ENCODE results near the gene PREX1. TPM values are rescaled to one million over a fixed set of nuclear protein-coding genes. Genes with fewer than 3 reads are reported as not detected.

PREX1 gene
- total RNA-seq, 2 donors from 2014 or later, result 11.5 to 21.7 TPM

DNA sequence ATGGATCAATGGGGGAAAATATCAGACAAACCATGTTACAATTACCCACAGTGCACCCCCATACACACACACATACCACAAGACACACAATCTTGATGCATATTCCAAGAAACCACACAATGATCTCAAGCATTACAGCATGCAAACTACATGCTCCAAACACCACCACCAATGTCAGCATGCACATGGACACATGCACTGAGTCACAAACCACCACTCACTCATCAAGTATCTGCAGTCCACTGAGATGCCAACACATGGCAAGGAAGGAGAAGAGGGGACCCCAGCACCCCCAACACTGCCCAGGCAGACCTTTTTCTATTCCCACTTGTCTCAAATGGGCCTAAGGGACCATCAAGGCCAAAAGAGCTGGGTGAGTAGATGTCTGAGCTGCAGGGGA lies 91.6 kb downstream of the PREX1 start:
- TF ChIP-seq, protein P1, sequence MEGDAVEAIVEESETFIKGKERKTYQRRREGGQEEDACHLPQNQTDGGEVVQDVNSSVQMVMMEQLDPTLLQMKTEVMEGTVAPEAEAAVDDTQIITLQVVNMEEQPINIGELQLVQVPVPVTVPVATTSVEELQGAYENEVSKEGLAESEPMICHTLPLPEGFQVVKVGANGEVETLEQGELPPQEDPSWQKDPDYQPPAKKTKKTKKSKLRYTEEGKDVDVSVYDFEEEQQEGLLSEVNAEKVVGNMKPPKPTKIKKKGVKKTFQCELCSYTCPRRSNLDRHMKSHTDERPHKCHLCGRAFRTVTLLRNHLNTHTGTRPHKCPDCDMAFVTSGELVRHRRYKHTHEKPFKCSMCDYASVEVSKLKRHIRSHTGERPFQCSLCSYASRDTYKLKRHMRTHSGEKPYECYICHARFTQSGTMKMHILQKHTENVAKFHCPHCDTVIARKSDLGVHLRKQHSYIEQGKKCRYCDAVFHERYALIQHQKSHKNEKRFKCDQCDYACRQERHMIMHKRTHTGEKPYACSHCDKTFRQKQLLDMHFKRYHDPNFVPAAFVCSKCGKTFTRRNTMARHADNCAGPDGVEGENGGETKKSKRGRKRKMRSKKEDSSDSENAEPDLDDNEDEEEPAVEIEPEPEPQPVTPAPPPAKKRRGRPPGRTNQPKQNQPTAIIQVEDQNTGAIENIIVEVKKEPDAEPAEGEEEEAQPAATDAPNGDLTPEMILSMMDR (IDR thresholded peaks at IDR 0.05), result no peak
- Histone ChIP-seq H3K9me3 (no peaks in the 10 kb centered on the region), H3K27me3 (no peaks in the 10 kb centered on the region), H3K36me3 (no peaks in the 10 kb centered on the region), H3K27ac (no peak overlapping the region), H3K4me1 (peaks cover 0 to 19% of the 10 kb centered on the region in 2 donors), H3K4me3 (no peak overlapping the region)
- DNase-seq (ENCODE audit: low spot score), result no peak

- Histone ChIP-seq H3K36me3 (no peaks in the 10 kb centered on the region), H3K4me3 (no peak overlapping the region), H3K27me3 (no peaks in the 10 kb centered on the region), H3K27ac (no peak overlapping the region), H3K4me1 (peaks cover 0 to 19% of the 10 kb centered on the region in 2 donors), H3K9me3 (no peaks in the 10 kb centered on the region)
- DNase-seq (ENCODE audit: low spot score), result no peak
- TF ChIP-seq, protein P1 (IDR thresholded peaks at IDR 0.05), result no peak
These were observed 92.7 kb downstream of the PREX1 start for GRCh38 chr20:48735112-48735511.

DNA sequence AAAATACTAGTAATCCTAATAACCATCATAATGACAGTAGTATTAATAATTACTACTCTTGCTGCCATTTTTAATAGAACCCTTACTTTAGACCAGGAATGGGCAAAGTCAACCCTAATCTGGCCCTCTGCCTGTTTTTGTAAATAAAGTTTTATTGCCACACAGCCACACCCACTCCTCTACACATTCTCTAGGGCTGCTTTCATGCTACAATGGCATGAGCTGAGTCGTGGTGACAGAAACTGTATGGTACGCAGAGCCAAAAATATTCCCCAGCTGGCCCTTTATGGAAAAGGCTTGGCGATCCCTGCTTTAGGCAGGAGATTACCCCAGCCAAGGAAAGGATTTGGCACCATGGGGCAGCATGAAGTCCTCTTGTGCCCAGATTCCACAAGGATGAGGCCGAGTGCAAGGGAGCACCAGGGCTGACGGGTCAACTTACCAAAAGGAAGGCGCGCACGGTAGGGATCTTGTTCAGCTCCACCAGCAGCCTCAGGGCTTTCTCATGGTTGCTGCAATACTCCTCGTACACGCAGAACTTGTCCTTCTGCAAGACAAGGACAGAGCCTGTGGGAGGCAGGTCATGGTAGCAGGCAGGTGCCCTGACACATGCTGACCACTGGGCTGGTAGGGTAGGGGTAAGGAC lies 93.6 kb downstream of the PREX1 start:
- DNase-seq (ENCODE audit: low spot score), result no peak
- H3K4me1 ChIP-seq, result peaks cover 0 to 19% of the 10 kb centered on the region in 2 donors
- H3K27me3 ChIP-seq, result no peaks in the 10 kb centered on the region
- H3K4me3 ChIP-seq, result no peak overlapping the region
- TF ChIP-seq, protein P1 (IDR thresholded peaks at IDR 0.05), result no peak
- H3K27ac ChIP-seq, result no peak overlapping the region
- no peaks in the 10 kb centered on the region for H3K36me3 ChIP-seq
- no peaks in the 10 kb centered on the region for H3K9me3 ChIP-seq

GRCh38 chr20:48733296-48733790 lies 94.5 kb downstream of the PREX1 start:
- no peaks in the 10 kb centered on the region for H3K36me3 ChIP-seq
- DNase-seq (ENCODE audit: low spot score), result no peak
- no peaks in the 10 kb centered on the region for H3K27me3 ChIP-seq
- no peak overlapping the region for H3K27ac ChIP-seq
- no peaks in the 10 kb centered on the region for H3K9me3 ChIP-seq
- TF ChIP-seq, protein P1 (IDR thresholded peaks at IDR 0.05), result no peak
- H3K4me3 ChIP-seq, result no peak overlapping the region
- peaks cover 0 to 11% of the 10 kb centered on the region in 2 donors for H3K4me1 ChIP-seq

DNA sequence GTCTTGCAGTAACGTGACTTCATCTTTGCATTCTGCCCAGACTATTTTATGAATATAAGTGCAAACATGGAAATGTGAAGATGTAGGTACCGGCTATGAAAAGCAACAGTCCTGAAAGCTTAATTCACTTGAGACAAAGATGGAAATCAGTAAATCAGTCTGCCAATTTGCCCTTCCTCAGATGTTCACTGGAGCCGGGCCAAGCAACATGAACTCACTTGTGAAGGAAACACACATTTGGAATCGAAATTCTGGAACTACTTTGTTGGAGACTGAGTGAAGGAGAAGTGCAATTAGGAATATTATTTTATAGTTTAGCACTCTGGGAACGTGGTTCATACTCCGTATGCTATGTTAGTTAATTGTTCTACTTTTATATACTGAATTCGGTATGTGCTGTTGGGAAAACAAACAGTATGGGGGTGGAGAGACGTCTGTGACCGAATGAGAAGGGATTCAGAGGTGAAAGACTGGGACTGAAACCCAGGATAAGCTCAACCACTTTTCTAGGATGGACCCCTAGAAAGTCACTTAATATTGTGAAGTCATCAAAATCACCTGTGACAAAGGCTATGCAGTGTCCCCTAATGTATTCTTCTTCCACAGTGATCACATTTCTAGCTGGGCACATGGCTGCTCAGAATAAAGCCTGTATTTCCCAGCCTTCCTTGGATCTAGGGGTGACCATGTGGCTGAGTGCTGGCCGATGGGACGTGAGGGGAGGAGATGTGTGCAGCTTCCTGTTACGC lies 95.5 kb downstream of the PREX1 start:
- no peak overlapping the region for H3K4me3 ChIP-seq
- no peaks in the 10 kb centered on the region for H3K9me3 ChIP-seq
- TF ChIP-seq, protein P1 (IDR thresholded peaks at IDR 0.05), result no peak
- H3K27me3 ChIP-seq, result no peaks in the 10 kb centered on the region
- H3K36me3 ChIP-seq, result no peaks in the 10 kb centered on the region
- DNase-seq (ENCODE audit: low spot score), result no peak
- no peak overlapping the region for H3K27ac ChIP-seq
- H3K4me1 ChIP-seq, result peaks cover 0 to 6% of the 10 kb centered on the region in 2 donors
